Effector CD4-positive, alpha-beta T cell (primary cell): ENCODE results near the gene NOMO2.
"Not testable (repeated sequence)": the region's sequence is repeated elsewhere in the genome, so short reads cannot be mapped to it uniquely, and the experiment has no call there.

Source experiments
- DNase-seq: peaks from one replicate; pipeline ENCODE4 v3.0.0-alpha.2; 2020
- total RNA-seq: gene quantifications from one replicate; lab custom pipeline; 2026; lab: John Stamatoyannopoulos, UW

Gene NOMO2, protein sequence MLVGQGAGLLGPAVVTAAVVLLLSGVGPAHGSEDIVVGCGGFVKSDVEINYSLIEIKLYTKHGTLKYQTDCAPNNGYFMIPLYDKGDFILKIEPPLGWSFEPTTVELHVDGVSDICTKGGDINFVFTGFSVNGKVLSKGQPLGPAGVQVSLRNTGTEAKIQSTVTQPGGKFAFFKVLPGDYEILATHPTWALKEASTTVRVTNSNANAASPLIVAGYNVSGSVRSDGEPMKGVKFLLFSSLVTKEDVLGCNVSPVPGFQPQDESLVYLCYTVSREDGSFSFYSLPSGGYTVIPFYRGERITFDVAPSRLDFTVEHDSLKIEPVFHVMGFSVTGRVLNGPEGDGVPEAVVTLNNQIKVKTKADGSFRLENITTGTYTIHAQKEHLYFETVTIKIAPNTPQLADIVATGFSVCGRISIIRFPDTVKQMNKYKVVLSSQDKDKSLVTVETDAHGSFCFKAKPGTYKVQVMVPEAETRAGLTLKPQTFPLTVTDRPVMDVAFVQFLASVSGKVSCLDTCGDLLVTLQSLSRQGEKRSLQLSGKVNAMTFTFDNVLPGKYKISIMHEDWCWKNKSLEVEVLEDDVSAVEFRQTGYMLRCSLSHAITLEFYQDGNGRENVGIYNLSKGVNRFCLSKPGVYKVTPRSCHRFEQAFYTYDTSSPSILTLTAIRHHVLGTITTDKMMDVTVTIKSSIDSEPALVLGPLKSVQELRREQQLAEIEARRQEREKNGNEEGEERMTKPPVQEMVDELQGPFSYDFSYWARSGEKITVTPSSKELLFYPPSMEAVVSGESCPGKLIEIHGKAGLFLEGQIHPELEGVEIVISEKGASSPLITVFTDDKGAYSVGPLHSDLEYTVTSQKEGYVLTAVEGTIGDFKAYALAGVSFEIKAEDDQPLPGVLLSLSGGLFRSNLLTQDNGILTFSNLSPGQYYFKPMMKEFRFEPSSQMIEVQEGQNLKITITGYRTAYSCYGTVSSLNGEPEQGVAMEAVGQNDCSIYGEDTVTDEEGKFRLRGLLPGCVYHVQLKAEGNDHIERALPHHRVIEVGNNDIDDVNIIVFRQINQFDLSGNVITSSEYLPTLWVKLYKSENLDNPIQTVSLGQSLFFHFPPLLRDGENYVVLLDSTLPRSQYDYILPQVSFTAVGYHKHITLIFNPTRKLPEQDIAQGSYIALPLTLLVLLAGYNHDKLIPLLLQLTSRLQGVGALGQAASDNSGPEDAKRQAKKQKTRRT
- total RNA-seq, result 17.6 reads per million, percentile 44 among the genes with 10 or more reads in this experiment

DNA sequence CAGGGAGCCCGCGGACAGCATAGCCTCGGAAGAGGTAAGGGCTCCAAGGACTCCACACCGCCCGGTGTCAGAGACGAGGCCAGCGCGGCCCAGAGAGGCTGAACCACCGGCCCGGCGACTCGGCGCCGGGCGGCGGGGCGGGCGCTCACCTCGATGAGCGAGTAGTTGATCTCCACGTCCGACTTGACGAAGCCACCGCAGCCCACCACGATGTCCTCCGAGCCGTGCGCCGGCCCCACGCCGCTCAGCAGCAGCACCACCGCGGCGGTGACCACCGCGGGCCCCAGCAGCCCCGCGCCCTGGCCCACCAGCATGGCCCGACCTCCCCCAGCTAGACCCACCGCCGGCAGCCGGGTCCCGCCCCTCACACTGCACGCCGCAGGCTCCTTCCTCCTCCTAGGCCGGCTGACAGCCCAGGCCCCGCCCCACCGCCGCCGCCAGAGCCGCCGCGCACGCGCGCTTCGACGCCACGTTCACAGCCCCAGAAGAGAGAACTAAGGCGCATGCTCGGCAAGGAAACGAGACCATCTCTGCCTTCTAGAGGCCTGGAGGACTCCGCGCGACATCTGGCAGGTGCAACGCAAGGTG is at the start of gene NOMO2:
TSS of gene NOMO2 (minus strand) at position 371 of the 588 bp plus-strand sequence. CDS start at position 314, 57 bp downstream.
- DNase-seq, result peak; percentile 79

DNA sequence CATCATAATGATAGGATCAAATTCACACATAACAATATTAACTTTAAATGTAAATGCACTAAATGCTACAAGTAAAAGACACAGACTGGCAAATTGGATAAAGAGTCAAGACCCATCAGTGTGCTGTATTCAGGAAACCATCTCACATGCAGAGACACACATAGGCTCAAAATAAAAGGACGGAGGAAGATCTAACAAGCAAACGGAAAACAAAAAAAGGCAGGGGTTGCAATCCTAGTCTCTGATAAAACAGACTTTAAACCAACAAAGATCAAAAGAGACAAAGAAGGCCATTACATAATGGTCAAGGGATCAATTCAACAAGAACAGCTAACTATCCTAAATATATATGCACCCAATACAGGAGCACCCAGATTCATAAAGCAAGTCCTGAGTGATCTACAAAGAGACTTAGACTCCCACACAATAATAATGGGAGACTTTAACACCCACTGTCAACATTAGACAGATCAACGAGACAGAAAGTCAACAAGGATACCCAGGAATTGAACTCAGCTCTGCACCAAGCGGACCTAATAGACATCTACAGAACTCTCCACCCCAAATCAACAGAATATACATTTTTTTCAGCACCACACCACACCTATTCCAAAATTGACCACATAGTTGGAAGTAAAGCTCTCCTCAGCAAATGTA is 48.4 kb upstream of the NOMO2 start:
- DNase-seq, result not testable (repeated sequence)

DNA sequence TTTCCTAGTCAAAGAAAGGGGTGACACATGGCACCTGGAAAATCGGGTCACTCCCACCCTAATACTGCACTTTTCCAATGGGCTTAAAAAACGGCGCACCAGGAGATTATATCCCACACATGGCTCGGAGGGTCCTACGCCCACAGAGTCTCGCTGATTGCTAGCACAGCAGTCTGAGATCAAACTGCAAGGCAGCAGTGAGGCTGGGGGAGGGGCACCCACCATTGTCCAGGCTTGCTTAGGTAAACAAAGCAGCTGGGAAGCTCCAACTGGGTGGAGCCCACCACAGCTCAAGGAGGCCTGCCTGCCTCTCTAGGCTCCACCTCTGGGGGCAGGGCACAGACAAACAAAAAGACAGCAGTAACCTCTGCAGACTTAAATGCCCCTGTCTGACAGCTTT is 46.4 kb upstream of the NOMO2 start:
- not testable (repeated sequence) for DNase-seq

DNA sequence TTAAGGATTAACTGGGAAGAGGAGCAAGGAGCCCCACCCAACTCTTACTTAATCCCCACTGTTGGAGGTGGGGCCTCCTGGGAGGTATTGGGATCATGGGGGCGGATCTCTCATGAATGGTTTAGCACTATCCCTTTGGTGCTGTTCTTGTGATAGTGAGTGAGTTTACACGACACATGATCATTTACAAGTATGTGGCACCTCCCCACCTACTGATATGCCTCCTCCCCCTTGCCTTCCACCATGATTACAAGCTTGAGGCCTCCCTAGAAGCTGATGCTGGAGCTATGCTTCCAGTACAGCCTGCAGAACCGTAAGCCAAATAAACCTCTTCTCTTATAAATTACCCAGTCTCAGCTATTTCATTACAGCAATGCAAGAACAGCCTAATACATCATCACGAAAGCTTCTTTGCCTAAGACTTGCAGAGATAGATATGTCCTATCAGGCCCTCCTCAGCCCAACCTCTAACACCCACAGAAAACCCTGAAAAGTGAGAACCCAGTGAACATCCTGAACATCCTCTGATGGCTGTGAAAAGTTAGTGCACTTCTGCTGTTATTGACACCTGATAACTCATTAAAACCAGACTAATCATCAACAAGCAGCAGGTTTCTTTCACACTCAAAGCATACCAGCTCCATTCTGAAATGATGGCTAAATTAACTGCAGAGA is 41.8 kb upstream of the NOMO2 start:
- DNase-seq, result not testable (repeated sequence)

DNA sequence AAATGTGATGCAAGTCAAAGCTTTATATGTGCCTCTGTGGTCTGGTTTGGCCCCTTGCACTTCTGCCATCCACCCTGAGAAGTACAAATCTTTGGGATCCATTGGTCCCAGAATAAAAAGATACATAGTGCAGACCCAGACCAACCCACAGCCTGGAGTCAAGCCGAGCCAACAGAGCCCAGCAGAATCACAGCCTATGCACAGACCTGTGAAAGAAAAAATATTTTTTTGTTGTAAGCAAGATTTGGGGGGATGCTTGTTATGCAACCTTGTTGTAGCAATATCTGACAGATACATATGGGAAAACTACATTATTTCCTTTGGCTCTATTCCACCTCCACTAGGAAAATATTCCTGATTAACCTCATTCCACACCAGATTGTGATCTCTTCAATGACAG is 36.7 kb upstream of the NOMO2 start:
- DNase-seq, result not testable (repeated sequence)

DNA sequence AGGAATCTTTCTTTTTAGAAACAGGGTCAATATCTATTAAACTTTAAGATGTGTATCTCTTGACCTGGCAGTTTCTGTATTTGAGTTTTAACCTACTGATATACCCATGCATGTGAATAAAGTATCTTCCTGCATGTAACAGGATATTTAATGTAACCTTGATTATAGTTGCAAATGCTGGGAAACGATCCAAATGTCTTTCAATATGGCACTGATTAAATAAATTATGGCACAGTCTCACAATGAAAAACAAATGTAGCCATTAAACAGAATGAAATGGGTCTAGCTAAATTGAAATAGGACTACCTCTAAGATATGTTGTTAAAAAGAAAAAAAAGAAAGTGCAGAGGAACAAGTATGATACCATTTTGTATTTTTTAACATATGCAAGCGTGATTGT is 35.8 kb upstream of the NOMO2 start:
- DNase-seq, result not testable (repeated sequence)

DNA sequence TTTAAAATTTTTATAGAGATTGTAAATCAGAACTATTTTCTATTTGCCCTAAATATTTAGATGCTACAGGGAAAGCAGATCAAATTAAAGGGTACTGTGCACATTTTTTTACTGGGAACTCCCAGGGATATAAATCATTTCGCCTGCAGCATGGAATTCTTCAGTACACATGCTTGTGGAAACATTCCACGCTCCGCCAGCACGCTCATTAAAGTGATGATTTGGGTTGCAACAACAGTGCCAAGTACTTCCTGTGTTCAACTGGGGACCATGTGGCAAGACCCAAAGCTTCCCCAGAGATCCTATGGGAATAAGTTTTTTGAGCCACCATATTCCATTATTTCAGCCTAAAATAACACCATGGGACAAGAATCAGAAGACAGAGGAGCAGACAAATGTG is 35.4 kb upstream of the NOMO2 start:
- not testable (repeated sequence) for DNase-seq

DNA sequence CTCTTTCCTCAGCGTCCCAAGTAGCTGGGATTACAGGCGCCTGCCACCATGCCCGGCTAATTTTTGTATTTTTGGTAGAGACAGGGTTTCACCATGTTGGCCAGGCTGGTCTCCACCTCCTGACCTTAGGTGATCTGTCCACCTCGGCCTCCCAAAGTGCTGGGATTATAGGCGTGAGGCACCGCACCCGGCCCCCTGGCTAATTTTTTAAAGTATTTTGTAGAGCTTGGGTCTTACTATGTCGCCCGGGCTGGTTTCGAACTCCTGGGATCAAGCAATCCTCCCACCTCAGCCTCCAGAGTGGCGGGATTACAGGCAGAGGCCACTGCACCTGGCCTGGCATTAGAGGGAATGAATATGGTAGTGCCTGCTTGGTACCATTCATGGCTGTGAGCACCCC is 33.9 kb upstream of the NOMO2 start:
- not testable (repeated sequence) for DNase-seq

DNA sequence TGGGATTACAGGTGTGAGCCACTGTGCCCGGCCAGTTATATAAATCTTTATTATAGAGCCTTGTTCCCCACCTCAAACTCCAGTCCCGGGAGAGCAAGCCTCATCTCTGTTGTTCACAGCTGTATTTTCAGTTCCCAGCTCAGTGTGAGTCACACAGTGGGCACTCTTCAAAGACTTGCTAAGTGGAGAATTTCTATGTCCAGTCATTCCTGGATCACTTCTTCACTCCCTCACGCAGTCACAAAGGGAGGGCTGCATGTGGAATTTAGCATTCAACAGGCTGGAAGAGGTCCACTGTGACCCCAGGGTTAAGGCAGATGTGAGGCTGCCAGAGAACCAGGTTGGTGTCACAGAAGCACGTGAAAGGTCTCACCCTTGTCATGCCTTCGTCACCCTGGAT is 33.0 kb upstream of the NOMO2 start:
- DNase-seq, result not testable (repeated sequence)

DNA sequence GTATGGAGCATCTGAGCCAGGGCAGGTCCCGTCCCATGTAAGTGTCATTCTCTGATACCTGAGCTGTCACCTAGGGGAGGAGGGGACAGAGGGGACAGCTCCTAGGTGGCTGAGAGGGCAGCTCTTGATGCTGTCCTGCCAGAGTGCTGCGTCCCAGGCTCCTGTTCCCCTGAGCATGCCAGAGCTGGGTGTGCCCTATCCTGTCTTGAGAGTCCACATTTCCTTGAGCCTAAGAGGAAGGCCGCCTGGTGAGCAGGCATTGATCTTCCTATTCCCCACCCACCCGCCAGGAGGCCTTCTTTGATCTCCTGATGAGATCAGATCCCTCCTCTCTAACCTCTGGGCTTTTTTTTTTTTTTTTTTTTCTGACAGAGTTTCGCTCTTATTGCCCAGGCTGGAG is 32.0 kb upstream of the NOMO2 start:
- DNase-seq, result not testable (repeated sequence)

DNA sequence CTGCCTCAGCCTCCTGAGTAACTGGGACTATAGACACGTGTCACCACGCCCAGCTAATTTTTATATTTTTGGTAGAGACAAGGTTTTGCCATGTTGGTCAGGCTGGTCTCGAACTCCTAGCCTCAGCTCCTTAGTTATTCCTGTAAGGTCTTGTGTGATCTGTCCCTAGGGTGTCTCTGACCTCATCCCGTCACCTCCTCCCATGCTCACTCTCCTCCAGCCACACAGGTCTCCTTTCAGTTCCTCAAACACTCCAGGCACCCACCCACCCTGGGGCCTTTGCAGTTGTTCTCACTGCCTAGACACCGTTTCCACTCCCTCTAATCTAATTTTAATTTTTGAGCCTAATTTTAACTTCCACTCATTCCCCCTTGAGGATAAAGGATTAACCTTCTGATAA is 31.1 kb upstream of the NOMO2 start:
- DNase-seq, result not testable (repeated sequence)

DNA sequence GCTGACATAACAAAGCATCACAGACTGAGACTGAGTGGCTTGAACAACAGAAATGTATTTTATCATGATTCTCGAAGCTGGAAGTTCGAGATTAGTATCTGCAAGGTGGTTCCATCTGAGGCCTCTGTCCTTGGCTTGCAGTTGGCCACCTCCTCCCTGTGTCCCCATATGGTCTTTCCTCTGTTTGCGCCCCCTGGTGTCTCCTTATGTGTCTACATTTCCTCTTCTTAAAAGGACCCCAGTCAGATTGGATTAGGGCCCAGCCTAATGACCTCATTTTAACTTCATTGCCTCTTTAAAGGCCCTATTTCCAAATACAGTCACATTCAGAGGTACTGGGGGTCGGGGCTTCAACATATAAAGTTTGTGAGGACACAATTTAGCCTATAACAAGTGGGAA is 30.0 kb upstream of the NOMO2 start:
- not testable (repeated sequence) for DNase-seq

DNA sequence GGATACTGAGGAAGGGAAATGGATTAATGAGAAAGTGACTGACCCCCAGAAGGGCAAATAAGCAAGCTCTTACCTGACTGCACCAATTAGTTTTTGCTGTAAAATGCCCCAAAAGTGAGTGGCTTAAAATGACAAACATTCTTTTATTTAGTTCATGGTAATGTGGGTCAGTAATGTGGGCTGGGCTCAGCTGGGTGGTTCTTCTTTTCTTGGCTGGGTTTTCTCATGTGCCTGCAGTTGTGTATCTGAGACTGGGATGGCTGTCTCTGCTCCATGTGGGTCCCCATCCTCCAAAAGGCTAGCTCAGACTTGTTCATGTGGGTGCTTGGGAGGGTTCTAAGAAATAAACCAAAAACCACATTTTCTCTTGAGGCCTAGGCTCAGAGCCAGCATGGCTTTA is 29.5 kb upstream of the NOMO2 start:
- not testable (repeated sequence) for DNase-seq

DNA sequence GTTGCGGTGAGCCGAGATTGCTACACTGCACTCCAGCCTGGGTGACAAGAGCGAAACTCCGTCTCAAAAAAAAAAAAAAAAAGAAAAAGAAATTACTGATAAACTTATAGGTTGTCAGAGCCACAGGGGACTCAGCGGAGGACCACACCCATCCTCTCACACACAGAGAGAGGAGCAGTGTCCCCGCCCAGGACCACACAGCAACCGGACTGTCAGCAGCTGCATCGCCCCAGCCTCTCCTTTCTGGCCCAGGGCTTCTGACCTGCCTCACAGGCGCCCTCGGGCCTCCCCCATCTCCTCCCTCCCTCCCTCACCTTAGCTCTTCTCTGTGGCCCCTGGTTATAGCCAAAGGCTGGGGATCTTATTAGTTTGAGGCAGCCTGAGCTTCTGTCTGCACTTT is 27.9 kb upstream of the NOMO2 start:
- not testable (repeated sequence) for DNase-seq

DNA sequence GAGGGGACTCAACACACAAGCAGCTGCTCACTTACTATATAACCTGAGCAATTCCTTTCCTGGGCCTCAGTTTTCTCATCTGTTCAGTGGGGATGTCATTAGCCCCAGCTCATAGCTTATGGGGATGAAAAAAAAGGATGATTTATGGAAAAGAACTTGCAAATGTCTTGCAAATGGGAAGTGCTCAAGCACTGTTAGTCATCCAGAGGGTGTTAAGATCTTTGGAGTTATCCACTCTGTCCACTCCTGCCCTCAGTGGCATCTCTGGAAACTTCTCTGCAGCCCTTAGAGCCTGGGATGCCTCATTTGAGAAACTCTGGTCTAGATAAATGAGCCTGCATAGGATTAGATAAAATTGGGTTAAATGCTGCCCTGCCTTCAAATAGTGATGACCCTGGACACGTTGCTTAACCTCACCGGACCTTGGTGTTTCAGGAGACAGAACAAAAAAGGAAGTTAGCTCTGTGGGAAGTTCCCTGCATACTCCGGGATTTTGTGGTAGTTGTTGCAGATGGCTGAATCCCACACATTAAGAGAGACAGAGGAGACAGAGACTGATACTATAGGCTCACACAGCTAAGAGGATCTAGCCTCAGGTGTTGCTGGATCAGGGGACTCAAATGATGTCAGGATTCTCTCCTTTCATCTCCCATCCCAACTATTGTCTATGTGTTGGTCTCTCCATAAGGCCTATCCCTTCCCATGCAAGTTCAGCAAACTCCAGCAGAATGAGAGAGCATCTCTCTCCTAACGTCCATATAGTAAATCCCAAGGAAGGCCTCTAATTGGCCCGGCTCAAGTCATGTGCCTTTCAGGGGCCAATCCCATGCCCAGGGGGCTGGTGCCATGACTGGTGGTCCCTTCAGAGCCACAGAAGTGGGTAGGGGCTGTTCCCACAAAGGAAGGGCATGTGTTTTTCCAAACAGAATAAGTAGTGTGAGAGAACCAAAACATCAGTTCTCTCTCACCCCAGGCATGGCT is 25.0 kb upstream of the NOMO2 start:
- not testable (repeated sequence) for DNase-seq

DNA sequence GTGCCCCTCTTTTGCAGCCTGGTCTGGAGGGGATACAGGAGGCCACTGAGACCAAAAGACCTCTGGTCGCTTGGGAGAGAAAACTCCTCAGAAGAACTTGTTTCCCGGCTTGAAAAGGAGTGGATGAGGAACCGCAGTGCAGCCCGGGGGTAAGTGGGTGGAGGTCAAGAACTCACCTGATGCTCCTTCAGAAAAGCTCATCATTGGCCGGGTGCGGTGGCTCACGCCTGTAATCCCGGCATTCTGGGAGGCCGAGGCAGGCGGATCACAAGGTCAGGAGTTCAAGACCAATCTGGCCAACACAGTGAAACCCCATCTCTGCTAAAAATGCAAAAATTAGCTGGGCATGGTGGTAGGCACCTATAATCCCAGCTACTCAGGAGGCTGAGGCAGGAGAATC is 23.9 kb upstream of the NOMO2 start:
- DNase-seq, result not testable (repeated sequence)

DNA sequence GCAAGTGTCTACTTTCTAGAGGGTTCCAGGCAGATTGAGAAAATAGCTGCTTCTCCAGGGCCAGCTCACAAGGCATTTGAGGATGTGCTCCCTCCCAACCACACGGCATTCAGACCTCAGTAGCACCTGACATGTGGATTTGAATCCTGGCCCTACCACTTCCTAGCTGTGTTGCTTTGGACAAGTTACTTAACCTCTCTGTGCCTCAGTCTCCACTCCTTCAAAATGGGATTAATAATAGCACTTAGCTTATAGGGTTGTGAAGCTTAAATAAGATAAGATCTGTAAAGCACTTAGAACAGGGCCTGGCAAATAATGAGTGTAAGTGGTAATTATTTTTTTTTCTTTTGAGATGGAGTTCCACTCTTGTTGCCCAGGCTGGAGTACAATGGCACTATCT is 21.0 kb upstream of the NOMO2 start:
- no peak for DNase-seq

DNA sequence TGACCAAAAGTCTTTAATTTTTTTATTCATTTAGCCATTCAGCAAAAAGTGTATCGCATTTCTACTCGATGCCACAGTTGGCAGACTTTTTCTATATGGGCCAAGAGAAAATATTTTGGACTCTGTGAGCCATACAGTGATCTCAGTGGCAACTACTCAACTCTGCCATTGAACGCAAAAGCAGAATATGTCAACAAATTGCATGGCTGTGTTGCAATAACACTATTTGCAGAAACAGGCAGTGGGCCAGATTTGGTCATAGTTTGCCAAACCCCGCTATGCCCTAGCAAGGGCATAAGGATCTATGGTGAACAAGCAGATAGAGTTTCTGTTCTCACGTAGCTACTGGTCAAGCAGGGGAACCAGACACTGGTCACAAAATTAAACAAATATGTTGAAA is 18.5 kb upstream of the NOMO2 start:
- not testable (repeated sequence) for DNase-seq

DNA sequence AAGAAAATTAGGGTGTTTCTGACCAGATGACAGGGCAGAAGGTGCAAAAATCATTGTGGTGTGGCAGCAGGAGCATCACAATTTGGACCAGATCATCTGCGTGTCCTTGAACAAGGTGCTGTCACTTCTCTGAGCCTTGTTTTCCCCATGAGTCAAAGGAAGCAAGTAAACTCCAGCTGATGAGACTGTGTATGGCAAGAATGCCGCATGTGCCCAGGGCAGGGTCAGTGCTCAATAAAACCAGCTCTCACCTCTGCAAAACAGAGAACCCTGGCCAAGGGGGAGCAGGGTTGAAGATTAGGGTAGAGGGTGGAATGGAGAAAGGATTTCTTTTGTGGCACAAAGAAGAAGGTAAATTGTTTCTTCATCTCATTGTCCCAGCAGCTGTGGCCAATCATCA is 17.4 kb upstream of the NOMO2 start:
- not testable (repeated sequence) for DNase-seq

DNA sequence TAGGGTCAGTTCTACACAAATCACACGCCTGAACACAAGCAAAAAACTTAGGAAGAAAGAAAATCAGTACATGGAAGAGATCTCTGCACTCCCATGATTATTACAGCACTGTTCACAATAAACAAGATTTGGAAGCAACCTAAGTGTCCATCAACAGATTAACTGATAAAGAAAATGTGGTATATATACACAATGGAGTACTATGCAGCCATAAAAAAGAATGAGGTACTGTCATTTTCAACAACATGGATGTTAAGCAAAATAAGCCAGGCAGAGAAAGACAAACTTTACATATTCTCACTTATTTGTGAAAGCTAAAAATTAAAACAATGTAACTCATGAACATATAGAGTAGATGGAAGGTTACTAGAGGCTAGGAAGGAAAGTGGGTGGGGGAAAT is 16.0 kb upstream of the NOMO2 start:
- not testable (repeated sequence) for DNase-seq
